ENCODE measurements around the gene CGNL1. TPM values are rescaled to one million over a fixed set of nuclear protein-coding genes. Genes with fewer than 3 reads are reported as not detected.

CGNL1 gene
- total RNA-seq, 1 experiment from 2014 or later, result 34.6 TPM

DNA sequence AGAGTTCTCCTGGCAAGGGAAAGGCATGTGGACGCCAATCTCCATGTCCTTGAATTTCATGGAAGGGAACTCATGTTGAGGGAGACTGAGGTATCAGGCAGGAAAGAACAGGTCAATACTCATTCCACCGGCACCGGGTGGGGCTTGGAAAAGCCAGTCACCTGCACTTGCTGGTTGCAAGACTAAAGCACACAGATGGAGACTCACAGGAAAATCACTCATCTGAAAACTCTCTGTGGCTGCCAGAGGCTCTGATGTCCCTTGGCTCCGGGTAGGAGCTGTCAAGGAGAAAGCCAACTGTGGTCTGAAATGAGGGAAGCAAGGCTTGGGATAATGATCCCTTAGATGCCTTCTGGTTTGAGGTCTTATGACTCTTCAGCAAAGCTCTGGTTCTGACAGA lies 8.7 kb upstream of the CGNL1 start:
- no peaks in the 10 kb centered on the region for H3K4me1 ChIP-seq (ENCODE audit: insufficient read depth, low read length)
- no CpG with 5 or more reads among the region's 4 CpGs for WGBS (ENCODE audit: extremely low coverage, insufficient read length, low lambda C conversion rate)

More for the DNA sequence above, 8.7 kb upstream of the CGNL1 start:
- Histone ChIP-seq H3T11ph (ENCODE audit: low read length) (no peak overlapping the region), H3K27ac (ENCODE audit: insufficient read length, low read depth, low read length) (no peak overlapping the region), H3K4ac (ENCODE audit: low read depth, low read length) (no peak overlapping the region), H3K23ac (ENCODE audit: insufficient read length, low read depth, low read length) (no peak overlapping the region), H3K18ac (ENCODE audit: insufficient read length, low read depth, low read length) (no peak overlapping the region), H2BK120ac (ENCODE audit: low read depth, low read length, poor library complexity, severe bottlenecking) (no peak overlapping the region), H2BK5ac (ENCODE audit: insufficient read length, low read length) (no peak overlapping the region), H2BK20ac (ENCODE audit: low read depth, low read length, poor library complexity, severe bottlenecking) (no peak overlapping the region), H4K91ac (ENCODE audit: insufficient read length, low read depth, low read length) (no peak overlapping the region), H2BK12ac (ENCODE audit: insufficient read length, low read depth, low read length) (no peak overlapping the region), H3K14ac (ENCODE audit: insufficient read depth, low read length) (no peak overlapping the region), H4K5ac (ENCODE audit: insufficient read length, low read depth, low read length) (no peak overlapping the region), H3K4me2 (ENCODE audit: insufficient read depth, insufficient read length, low read length) (no peak overlapping the region), H3K79me2 (ENCODE audit: insufficient read depth, low read length) (no peaks in the 10 kb centered on the region), H3K23me2 (ENCODE audit: insufficient read length, low read depth, low read length, poor library complexity, severe bottlenecking) (no peaks in the 10 kb centered on the region), H2AFZ (ENCODE audit: low read length) (no peak overlapping the region), H2AK5ac (ENCODE audit: insufficient read length, low read length) (no peak overlapping the region), H3K56ac (ENCODE audit: insufficient read length, low read depth, low read length) (no peak overlapping the region), H3K27me3 (ENCODE audit: insufficient read depth, low read length) (no peaks in the 10 kb centered on the region), H2BK15ac (ENCODE audit: low read depth, low read length) (no peak overlapping the region), H3K9ac (ENCODE audit: extremely low read depth, insufficient read length, low read length) (no peak overlapping the region), H3K79me1 (ENCODE audit: insufficient read depth, low read depth, low read length, poor library complexity, severe bottlenecking) (no peaks in the 10 kb centered on the region), H3K9me3 (ENCODE audit: control insufficient read depth, low read depth, low read length) (no peaks in the 10 kb centered on the region), H4K20me1 (ENCODE audit: control insufficient read depth, insufficient read depth, insufficient read length) (no peaks in the 10 kb centered on the region), H4K8ac (replicated peaks; ENCODE audit: insufficient read length, low read depth, low read length) (no peak overlapping the region)
- Mint-ChIP-seq H3K27me3 (ENCODE audit: low read depth) (no peaks in the 10 kb centered on the region), H3K36me3 (ENCODE audit: insufficient read depth in 1 of 3, low read depth in 3 of 3) (no peaks in the 10 kb centered on the region), H3K9me3 (no peaks in the 10 kb centered on the region; a peak in 1 of 5 replicates), H3K27ac (no peak overlapping the region), H3K4me3 (no peak overlapping the region), H3K4me1 (peaks cover 32 to 35% of the 10 kb centered on the region in 2 experiments)
- TF ChIP-seq, protein P1, sequence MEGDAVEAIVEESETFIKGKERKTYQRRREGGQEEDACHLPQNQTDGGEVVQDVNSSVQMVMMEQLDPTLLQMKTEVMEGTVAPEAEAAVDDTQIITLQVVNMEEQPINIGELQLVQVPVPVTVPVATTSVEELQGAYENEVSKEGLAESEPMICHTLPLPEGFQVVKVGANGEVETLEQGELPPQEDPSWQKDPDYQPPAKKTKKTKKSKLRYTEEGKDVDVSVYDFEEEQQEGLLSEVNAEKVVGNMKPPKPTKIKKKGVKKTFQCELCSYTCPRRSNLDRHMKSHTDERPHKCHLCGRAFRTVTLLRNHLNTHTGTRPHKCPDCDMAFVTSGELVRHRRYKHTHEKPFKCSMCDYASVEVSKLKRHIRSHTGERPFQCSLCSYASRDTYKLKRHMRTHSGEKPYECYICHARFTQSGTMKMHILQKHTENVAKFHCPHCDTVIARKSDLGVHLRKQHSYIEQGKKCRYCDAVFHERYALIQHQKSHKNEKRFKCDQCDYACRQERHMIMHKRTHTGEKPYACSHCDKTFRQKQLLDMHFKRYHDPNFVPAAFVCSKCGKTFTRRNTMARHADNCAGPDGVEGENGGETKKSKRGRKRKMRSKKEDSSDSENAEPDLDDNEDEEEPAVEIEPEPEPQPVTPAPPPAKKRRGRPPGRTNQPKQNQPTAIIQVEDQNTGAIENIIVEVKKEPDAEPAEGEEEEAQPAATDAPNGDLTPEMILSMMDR (conservative IDR thresholded peaks at IDR 0.05), result no peak
- DNase-seq, result no peak
